ENCODE data around the gene NRXN3.

Gene NRXN3

GRCh38 chr14:79473651-79474050 lies 1303.5 kb downstream of the NRXN3 start:
- ChIA-PET POLR2A (no interaction called here), CTCF (no interaction called here)
- TF ChIP-seq L3MBTL2 (conservative IDR thresholded peaks at IDR 0.05) = no peak
- TF ChIP-seq ARNT (IDR thresholded peaks at IDR 0.05) = no peak
- no peak for TF ChIP-seq NFRKB (IDR thresholded peaks at IDR 0.05)
- TF ChIP-seq ZNF384 (IDR thresholded peaks at IDR 0.05) = no peak
- no peak for TF ChIP-seq BHLHE40 (IDR thresholded peaks at IDR 0.05; ENCODE audit: borderline replicate concordance)
- no peak for TF ChIP-seq TARDBP (IDR thresholded peaks at IDR 0.05)
- no peak for TF ChIP-seq PKNOX1 (IDR thresholded peaks at IDR 0.05)
- no peak for TF ChIP-seq FOXK2 (IDR thresholded peaks at IDR 0.05)
- no peak for TF ChIP-seq CTBP1 (IDR thresholded peaks at IDR 0.05; ENCODE audit: borderline replicate concordance)
- TF ChIP-seq FOXM1 (IDR thresholded peaks at IDR 0.05; ENCODE audit: borderline replicate concordance) = no peak
- no peak for DNase-seq (ENCODE audit: extremely low spot score)

- ChIA-PET CTCF (no interaction called here), POLR2A (no interaction called here)
- TF ChIP-seq SP1 (IDR thresholded peaks at IDR 0.05) (no peak), SUZ12 (IDR thresholded peaks at IDR 0.05) (no peak), CTBP1 (IDR thresholded peaks at IDR 0.05; ENCODE audit: borderline replicate concordance) (no peak), LEF1 (IDR thresholded peaks at IDR 0.05; ENCODE audit: borderline replicate concordance) (no peak), HDGF (IDR thresholded peaks at IDR 0.05; ENCODE audit: borderline replicate concordance) (no peak), FOXM1 (IDR thresholded peaks at IDR 0.05; ENCODE audit: borderline replicate concordance) (no peak), ELF4 (IDR thresholded peaks at IDR 0.05) (no peak), FOXK2 (IDR thresholded peaks at IDR 0.05) (no peak), PKNOX1 (IDR thresholded peaks at IDR 0.05) (no peak), L3MBTL2 (conservative IDR thresholded peaks at IDR 0.05) (no peak), BHLHE40 (IDR thresholded peaks at IDR 0.05; ENCODE audit: borderline replicate concordance) (no peak), NFRKB (IDR thresholded peaks at IDR 0.05) (no peak), ARNT (IDR thresholded peaks at IDR 0.05) (no peak), TARDBP (IDR thresholded peaks at IDR 0.05) (no peak), ZNF384 (IDR thresholded peaks at IDR 0.05) (no peak), FOXA1 (IDR thresholded peaks at IDR 0.05) (no peak)
- DNase-seq (ENCODE audit: extremely low spot score) = no peak
Observed at GRCh38 chr14:79475887-79476532, 1305.8 kb downstream of the NRXN3 start.

GRCh38 chr14:79476552-79476951 lies 1306.4 kb downstream of the NRXN3 start:
- TF ChIP-seq LEF1 (IDR thresholded peaks at IDR 0.05; ENCODE audit: borderline replicate concordance) (no peak), BHLHE40 (IDR thresholded peaks at IDR 0.05; ENCODE audit: borderline replicate concordance) (no peak), ZNF384 (IDR thresholded peaks at IDR 0.05) (no peak), CTBP1 (IDR thresholded peaks at IDR 0.05; ENCODE audit: borderline replicate concordance) (no peak), ARNT (IDR thresholded peaks at IDR 0.05) (no peak), FOXK2 (IDR thresholded peaks at IDR 0.05) (no peak), SUZ12 (IDR thresholded peaks at IDR 0.05) (no peak), FOXM1 (IDR thresholded peaks at IDR 0.05; ENCODE audit: borderline replicate concordance) (no peak), FOXA1 (IDR thresholded peaks at IDR 0.05) (no peak), TARDBP (IDR thresholded peaks at IDR 0.05) (no peak), NFRKB (IDR thresholded peaks at IDR 0.05) (no peak), SP1 (IDR thresholded peaks at IDR 0.05) (no peak), L3MBTL2 (conservative IDR thresholded peaks at IDR 0.05) (no peak), HDGF (IDR thresholded peaks at IDR 0.05; ENCODE audit: borderline replicate concordance) (no peak), ELF4 (IDR thresholded peaks at IDR 0.05) (no peak), PKNOX1 (IDR thresholded peaks at IDR 0.05) (no peak)
- CTCF ChIA-PET = no interaction called here

GRCh38 chr14:79480212-79480611 lies 1310.0 kb downstream of the NRXN3 start:
- CTCF ChIA-PET = no interaction called here
- DNase-seq (ENCODE audit: extremely low spot score) = no peak
- no peak for TF ChIP-seq FOXA1 (IDR thresholded peaks at IDR 0.05)
- TF ChIP-seq BHLHE40 (IDR thresholded peaks at IDR 0.05; ENCODE audit: borderline replicate concordance) = no peak
- no peak for TF ChIP-seq LEF1 (IDR thresholded peaks at IDR 0.05; ENCODE audit: borderline replicate concordance)
- TF ChIP-seq SP1 (IDR thresholded peaks at IDR 0.05) = no peak
- TF ChIP-seq PKNOX1 (IDR thresholded peaks at IDR 0.05) = no peak
- no peak for TF ChIP-seq TARDBP (IDR thresholded peaks at IDR 0.05)
- TF ChIP-seq ELF4 (IDR thresholded peaks at IDR 0.05) = no peak
- no peak for TF ChIP-seq NFRKB (IDR thresholded peaks at IDR 0.05)
- POLR2A ChIA-PET = no interaction called here

More at GRCh38 chr14:79476552-79476951, 1306.4 kb downstream of the NRXN3 start:
- DNase-seq (ENCODE audit: extremely low spot score) = no peak
- POLR2A ChIA-PET = no interaction called here

GRCh38 chr14:79482825-79483224 lies 1312.7 kb downstream of the NRXN3 start:
- POLR2A ChIA-PET = no interaction called here
- no peak for DNase-seq (ENCODE audit: extremely low spot score)
- CTCF ChIA-PET = no interaction called here
- TF ChIP-seq HDGF (IDR thresholded peaks at IDR 0.05; ENCODE audit: borderline replicate concordance) (no peak), NFRKB (IDR thresholded peaks at IDR 0.05) (no peak), ELF4 (IDR thresholded peaks at IDR 0.05) (no peak), FOXM1 (IDR thresholded peaks at IDR 0.05; ENCODE audit: borderline replicate concordance) (no peak), SP1 (IDR thresholded peaks at IDR 0.05) (no peak), LEF1 (IDR thresholded peaks at IDR 0.05; ENCODE audit: borderline replicate concordance) (no peak), ZNF384 (IDR thresholded peaks at IDR 0.05) (no peak), ARNT (IDR thresholded peaks at IDR 0.05) (no peak), TARDBP (IDR thresholded peaks at IDR 0.05) (no peak), SUZ12 (IDR thresholded peaks at IDR 0.05) (no peak), BHLHE40 (IDR thresholded peaks at IDR 0.05; ENCODE audit: borderline replicate concordance) (no peak), L3MBTL2 (conservative IDR thresholded peaks at IDR 0.05) (no peak), CTBP1 (IDR thresholded peaks at IDR 0.05; ENCODE audit: borderline replicate concordance) (no peak), PKNOX1 (IDR thresholded peaks at IDR 0.05) (no peak), FOXA1 (IDR thresholded peaks at IDR 0.05) (no peak), FOXK2 (IDR thresholded peaks at IDR 0.05) (no peak)

All from HEK293T (cell line).